ENCODE results near the gene CBLB.

CBLB gene

GRCh38 chr3:105904251-105904650 lies 35.4 kb upstream of the CBLB start:
- Histone ChIP-seq H3K9me3 (ENCODE audit: control insufficient read depth, low read length) (no peaks in the 10 kb centered on the region), H3K4me3 (ENCODE audit: low read length) (no peak overlapping the region), H3K9ac (ENCODE audit: low read length) (no peak overlapping the region), H3K36me3 (ENCODE audit: control insufficient read depth, insufficient read depth, low read length, severe bottlenecking) (no peaks in the 10 kb centered on the region), H3K27me3 (replicated peaks; ENCODE audit: control insufficient read depth, insufficient read depth, low read length) (no peaks in the 10 kb centered on the region), H3K4me1 (ENCODE audit: control insufficient read depth, insufficient read depth, low read length) (peaks cover 49% of the 10 kb centered on the region)
- DNase-seq (ENCODE audit: low read depth), result no peak

GRCh38 chr3:105899516-105899915 lies 30.7 kb upstream of the CBLB start:
- peak; percentile 86 for DNase-seq (ENCODE audit: low read depth)
- Histone ChIP-seq H3K9me3 (ENCODE audit: control insufficient read depth, low read length) (no peaks in the 10 kb centered on the region), H3K27me3 (replicated peaks; ENCODE audit: control insufficient read depth, insufficient read depth, low read length) (no peaks in the 10 kb centered on the region), H3K4me3 (ENCODE audit: low read length) (no peak overlapping the region), H3K4me1 (ENCODE audit: control insufficient read depth, insufficient read depth, low read length) (peaks cover 14% of the 10 kb centered on the region), H3K36me3 (ENCODE audit: control insufficient read depth, insufficient read depth, low read length, severe bottlenecking) (no peaks in the 10 kb centered on the region), H3K9ac (ENCODE audit: low read length) (peak overlapping the region; percentile 32)

- DNase-seq (ENCODE audit: low read depth), result no peak
Observed at GRCh38 chr3:105891101-105891500, 22.3 kb upstream of the CBLB start.

GRCh38 chr3:105888621-105889579 lies 20.1 kb upstream of the CBLB start:
- no peak overlapping the region for H3K9ac ChIP-seq (ENCODE audit: low read length)
- H3K4me1 ChIP-seq (ENCODE audit: control insufficient read depth, insufficient read depth, low read length), result peaks cover 16% of the 10 kb centered on the region
- H3K9me3 ChIP-seq (ENCODE audit: control insufficient read depth, low read length), result no peaks in the 10 kb centered on the region
- no peak overlapping the region for H3K4me3 ChIP-seq (ENCODE audit: low read length)
- no peaks in the 10 kb centered on the region for H3K27me3 ChIP-seq (replicated peaks; ENCODE audit: control insufficient read depth, insufficient read depth, low read length)
- no peaks in the 10 kb centered on the region for H3K36me3 ChIP-seq (ENCODE audit: control insufficient read depth, insufficient read depth, low read length, severe bottlenecking)
- DNase-seq (ENCODE audit: low read depth), result no peak

More at GRCh38 chr3:105891101-105891500, 22.3 kb upstream of the CBLB start:
- Histone ChIP-seq H3K27me3 (replicated peaks; ENCODE audit: control insufficient read depth, insufficient read depth, low read length) (no peaks in the 10 kb centered on the region), H3K4me1 (ENCODE audit: control insufficient read depth, insufficient read depth, low read length) (no peaks in the 10 kb centered on the region), H3K9me3 (ENCODE audit: control insufficient read depth, low read length) (no peaks in the 10 kb centered on the region), H3K9ac (ENCODE audit: low read length) (no peak overlapping the region), H3K36me3 (ENCODE audit: control insufficient read depth, insufficient read depth, low read length, severe bottlenecking) (no peaks in the 10 kb centered on the region), H3K4me3 (ENCODE audit: low read length) (no peak overlapping the region)

- H3K27me3 ChIP-seq (replicated peaks; ENCODE audit: control insufficient read depth, insufficient read depth, low read length), result no peaks in the 10 kb centered on the region
- H3K9ac ChIP-seq (ENCODE audit: low read length), result peak overlapping the region; percentile 27
- H3K4me3 ChIP-seq (ENCODE audit: low read length), result no peak overlapping the region
- H3K9me3 ChIP-seq (ENCODE audit: control insufficient read depth, low read length), result no peaks in the 10 kb centered on the region
- no peaks in the 10 kb centered on the region for H3K36me3 ChIP-seq (ENCODE audit: control insufficient read depth, insufficient read depth, low read length, severe bottlenecking)
- H3K4me1 ChIP-seq (ENCODE audit: control insufficient read depth, insufficient read depth, low read length), result peaks cover 16% of the 10 kb centered on the region
- peak; percentile 8 for DNase-seq (ENCODE audit: low read depth)
Observed at GRCh38 chr3:105885256-105885655, 16.4 kb upstream of the CBLB start.

- Histone ChIP-seq H3K36me3 (ENCODE audit: control insufficient read depth, insufficient read depth, low read length, severe bottlenecking) (no peaks in the 10 kb centered on the region), H3K9ac (ENCODE audit: low read length) (no peak overlapping the region), H3K4me3 (ENCODE audit: low read length) (no peak overlapping the region), H3K27me3 (replicated peaks; ENCODE audit: control insufficient read depth, insufficient read depth, low read length) (no peaks in the 10 kb centered on the region), H3K4me1 (ENCODE audit: control insufficient read depth, insufficient read depth, low read length) (peaks cover 16% of the 10 kb centered on the region), H3K9me3 (ENCODE audit: control insufficient read depth, low read length) (no peaks in the 10 kb centered on the region)
- DNase-seq (ENCODE audit: low read depth), result peak; percentile 73
Observed at GRCh38 chr3:105883798-105884377, 15.1 kb upstream of the CBLB start.

- H3K27me3 ChIP-seq (replicated peaks; ENCODE audit: control insufficient read depth, insufficient read depth, low read length), result no peaks in the 10 kb centered on the region
- DNase-seq (ENCODE audit: low read depth), result peak; percentile 53
- H3K4me3 ChIP-seq (ENCODE audit: low read length), result no peak overlapping the region
- H3K9me3 ChIP-seq (ENCODE audit: control insufficient read depth, low read length), result no peaks in the 10 kb centered on the region
- no peak overlapping the region for H3K9ac ChIP-seq (ENCODE audit: low read length)
- H3K36me3 ChIP-seq (ENCODE audit: control insufficient read depth, insufficient read depth, low read length, severe bottlenecking), result no peaks in the 10 kb centered on the region
- H3K4me1 ChIP-seq (ENCODE audit: control insufficient read depth, insufficient read depth, low read length), result peaks cover 36% of the 10 kb centered on the region
Observed at GRCh38 chr3:105880681-105881290, 12.0 kb upstream of the CBLB start.

- H3K9me3 ChIP-seq (ENCODE audit: control insufficient read depth, low read length), result no peaks in the 10 kb centered on the region
- no peak overlapping the region for H3K9ac ChIP-seq (ENCODE audit: low read length)
- no peaks in the 10 kb centered on the region for H3K27me3 ChIP-seq (replicated peaks; ENCODE audit: control insufficient read depth, insufficient read depth, low read length)
- peak; percentile 76 for DNase-seq (ENCODE audit: low read depth)
- H3K4me3 ChIP-seq (ENCODE audit: low read length), result no peak overlapping the region
- peaks cover 20% of the 10 kb centered on the region for H3K4me1 ChIP-seq (ENCODE audit: control insufficient read depth, insufficient read depth, low read length)
- no peaks in the 10 kb centered on the region for H3K36me3 ChIP-seq (ENCODE audit: control insufficient read depth, insufficient read depth, low read length, severe bottlenecking)
Observed at GRCh38 chr3:105878061-105878460, 9.2 kb upstream of the CBLB start.

- Histone ChIP-seq H3K36me3 (ENCODE audit: control insufficient read depth, insufficient read depth, low read length, severe bottlenecking) (no peaks in the 10 kb centered on the region), H3K27me3 (replicated peaks; ENCODE audit: control insufficient read depth, insufficient read depth, low read length) (no peaks in the 10 kb centered on the region), H3K4me1 (ENCODE audit: control insufficient read depth, insufficient read depth, low read length) (peaks cover 20% of the 10 kb centered on the region), H3K4me3 (ENCODE audit: low read length) (no peak overlapping the region), H3K9ac (ENCODE audit: low read length) (no peak overlapping the region), H3K9me3 (ENCODE audit: control insufficient read depth, low read length) (no peaks in the 10 kb centered on the region)
- DNase-seq (ENCODE audit: low read depth), result peak; percentile 27
Observed at GRCh38 chr3:105877336-105877910, 8.6 kb upstream of the CBLB start.

DNA sequence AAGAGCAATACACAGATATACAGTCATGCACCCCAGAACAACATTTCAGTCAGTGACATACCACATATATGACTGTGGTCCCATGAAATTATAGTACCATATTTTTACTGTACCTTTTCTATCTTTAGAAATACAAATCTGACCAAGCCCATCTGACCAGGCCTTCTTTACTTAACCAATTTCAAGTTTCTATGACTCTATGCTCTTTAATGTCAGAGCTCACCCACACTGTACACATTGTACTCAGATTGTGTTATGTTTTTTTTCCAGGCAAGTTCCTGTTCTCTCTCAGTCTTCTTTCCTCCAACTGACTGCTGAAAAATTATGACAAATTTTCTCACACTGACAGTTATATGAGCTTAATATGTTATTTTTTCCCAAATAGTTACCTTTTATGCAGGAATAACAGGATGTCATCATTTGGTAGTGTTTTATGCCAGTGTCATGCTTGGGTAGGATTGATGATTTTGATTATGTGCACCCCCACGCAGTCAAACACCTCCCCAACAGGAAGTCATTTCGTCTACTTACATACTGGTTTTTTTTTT lies 8.0 kb upstream of the CBLB start:
- Histone ChIP-seq H3K4me3 (ENCODE audit: low read length) (no peak overlapping the region), H3K27me3 (replicated peaks; ENCODE audit: control insufficient read depth, insufficient read depth, low read length) (no peaks in the 10 kb centered on the region), H3K9me3 (ENCODE audit: control insufficient read depth, low read length) (no peaks in the 10 kb centered on the region), H3K4me1 (ENCODE audit: control insufficient read depth, insufficient read depth, low read length) (peaks cover 20% of the 10 kb centered on the region), H3K9ac (ENCODE audit: low read length) (no peak overlapping the region), H3K36me3 (ENCODE audit: control insufficient read depth, insufficient read depth, low read length, severe bottlenecking) (no peaks in the 10 kb centered on the region)
- DNase-seq (ENCODE audit: low read depth), result peak; percentile 38

All from adipocyte (in vitro differentiated cells).